GM19099 (cell line): Measurements from ENCODE around the gene DENND1A.

Experiments
- POLR2A ChIP-seq: IDR thresholded peaks from 3 replicates; pipeline ENCODE4 v1.6.1; 2011; ENCODE audit warnings: low read depth; ENCODE audit not compliant: insufficient read length; ENCODE audit errors: extremely low read depth

DENND1A gene

DNA sequence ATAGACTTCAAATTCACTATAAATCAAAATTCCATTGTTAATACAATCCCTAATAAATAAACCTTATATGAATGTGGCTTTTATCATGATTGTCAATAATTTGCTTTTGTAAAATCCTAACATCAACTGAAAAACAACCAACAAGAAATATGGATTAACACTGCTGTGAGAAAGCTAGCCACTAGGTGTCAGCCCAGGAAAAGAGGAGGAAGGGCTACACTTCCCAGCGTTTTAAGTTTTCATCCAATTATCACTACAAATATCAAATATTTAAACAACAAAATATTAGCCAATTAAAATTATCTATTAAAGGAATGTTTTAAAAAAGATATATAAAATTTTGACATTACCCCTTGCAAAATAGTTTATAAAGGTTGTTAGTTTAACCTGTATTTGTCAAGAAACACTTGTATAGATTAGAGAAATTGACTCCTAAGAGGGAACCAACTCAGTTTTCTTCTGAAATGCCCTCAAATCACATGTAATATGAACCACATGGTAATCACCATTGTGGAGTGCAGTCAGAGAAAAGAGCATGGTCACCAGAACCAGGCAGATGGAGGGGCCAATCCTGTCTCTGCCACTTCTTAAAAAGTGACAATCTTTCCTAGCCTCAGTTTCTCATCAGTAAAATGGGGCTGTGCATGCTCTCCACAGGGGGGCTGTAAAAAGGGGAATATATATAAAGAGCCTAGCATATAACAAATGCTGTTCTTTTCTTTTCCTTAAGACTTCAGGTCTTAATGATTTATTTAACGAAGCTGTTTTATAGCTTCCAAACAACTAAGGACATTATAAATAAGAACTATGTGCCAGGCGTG, 385.7 kb downstream of the DENND1A start:
- no peak for TF ChIP-seq POLR2A

DNA sequence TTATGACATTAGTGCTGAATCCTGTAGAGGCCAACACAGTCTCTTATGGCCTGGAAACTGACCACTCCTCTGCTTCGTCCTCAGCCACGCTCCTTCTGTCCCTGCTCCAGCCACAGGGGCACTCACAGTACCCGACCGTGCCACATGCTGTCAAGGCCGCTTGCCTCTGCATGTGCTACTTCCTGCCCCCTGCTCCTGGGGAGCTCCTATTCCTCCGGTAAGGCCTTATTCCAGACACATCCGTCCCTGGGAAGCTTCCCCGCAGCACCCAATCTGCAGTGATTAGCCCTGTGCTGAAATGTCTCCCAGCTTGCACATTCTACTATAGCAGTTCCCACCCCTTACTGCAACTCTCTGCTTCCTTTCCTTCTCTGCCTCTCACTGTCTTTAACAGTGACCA, 386.4 kb downstream of the DENND1A start:
- TF ChIP-seq POLR2A = no peak

DNA sequence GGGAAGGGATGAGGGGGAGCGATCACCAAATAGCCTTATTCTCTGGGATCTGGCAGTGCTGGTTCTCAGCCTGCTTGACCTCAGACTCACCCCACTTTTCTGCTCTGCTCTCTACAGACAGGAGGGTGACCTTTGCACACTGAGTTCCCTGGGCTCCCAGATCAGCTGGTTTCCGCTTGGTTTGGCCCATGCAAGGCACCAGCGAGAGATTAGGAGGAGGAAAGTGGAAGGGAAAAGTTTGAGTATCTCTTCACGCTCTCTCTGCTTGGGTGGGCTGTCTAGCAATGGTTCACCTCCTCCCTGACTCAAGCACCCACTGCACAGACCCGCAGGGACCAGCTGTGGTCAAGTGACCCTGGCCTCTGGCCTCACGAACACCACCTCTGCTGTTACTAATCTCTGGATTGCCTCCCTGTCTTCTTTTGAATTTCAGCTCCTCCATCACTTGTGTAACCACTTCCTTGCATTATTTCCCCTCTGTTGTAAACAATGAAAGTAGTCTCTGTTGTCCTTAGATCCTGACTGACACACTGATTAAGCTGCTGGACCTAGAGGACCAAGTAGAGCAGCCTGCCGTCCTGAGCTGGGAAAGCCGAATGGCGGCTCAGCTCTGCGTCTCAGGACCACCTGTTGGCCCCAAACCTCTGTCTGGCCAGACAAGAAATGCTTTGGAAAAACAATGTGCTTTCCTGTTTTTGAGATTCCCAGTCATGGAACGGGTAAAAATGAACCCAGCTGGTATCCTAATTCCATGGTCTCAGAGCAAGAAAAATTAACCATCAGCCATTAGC, 387.3 kb downstream of the DENND1A start:
- TF ChIP-seq POLR2A = no peak

DNA sequence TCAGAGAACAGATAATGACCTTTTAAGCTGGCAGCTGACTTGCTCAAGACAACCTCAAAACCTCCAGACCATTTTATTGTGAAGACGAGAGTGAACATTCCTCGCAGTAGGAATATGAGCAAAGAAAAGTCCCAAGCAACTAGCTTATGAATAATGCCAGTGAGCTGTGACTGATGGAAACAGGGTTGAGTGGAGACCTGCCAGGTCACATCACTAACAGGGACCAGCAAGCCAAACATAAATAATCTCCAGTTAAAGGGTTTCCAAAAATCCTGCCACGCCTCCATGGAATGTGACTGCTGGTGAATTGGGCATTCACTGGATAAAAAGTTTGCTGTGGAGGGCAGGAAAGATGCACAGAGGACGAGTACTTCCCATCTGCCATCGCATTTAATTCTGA, 388.5 kb downstream of the DENND1A start:
- TF ChIP-seq POLR2A = no peak

DNA sequence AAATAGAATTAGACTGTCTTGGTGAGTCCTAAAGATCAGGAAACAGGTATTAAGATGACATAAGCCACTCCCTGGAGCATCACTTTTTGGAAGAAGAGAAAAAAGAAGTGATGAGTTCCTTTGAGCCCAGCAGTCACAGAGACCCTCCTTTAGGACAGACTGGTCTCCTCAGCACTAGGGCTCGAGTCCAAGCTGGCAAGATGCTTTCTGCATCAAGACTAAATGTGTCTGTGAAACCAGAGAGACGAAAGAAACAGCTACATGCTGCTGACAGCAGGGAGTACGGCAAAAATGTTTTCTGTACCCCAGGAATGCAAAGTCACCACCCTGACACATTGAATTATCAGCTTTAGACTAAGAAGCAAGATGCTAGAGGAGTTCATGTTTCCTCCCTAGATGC, 389.5 kb downstream of the DENND1A start:
- no peak for TF ChIP-seq POLR2A

DNA sequence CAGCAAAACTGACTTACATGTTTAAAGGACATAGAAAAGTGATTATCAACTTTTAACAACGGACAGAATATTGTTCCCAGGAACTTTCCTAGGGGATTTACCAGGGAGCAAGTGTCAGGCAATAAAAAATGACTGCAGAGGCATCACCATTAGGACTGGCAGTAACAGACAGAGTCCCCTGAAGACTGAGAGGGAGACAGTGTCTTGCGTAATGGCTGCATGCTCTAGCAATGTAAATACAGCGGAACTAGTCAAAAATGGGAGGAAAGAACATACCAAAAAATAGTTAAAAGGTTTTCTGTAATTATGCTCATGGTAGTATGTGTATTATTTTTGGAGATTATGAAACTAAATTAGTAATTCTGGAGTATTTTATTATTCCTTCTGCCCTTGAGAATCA, 392.1 kb downstream of the DENND1A start:
- no peak for TF ChIP-seq POLR2A

DNA sequence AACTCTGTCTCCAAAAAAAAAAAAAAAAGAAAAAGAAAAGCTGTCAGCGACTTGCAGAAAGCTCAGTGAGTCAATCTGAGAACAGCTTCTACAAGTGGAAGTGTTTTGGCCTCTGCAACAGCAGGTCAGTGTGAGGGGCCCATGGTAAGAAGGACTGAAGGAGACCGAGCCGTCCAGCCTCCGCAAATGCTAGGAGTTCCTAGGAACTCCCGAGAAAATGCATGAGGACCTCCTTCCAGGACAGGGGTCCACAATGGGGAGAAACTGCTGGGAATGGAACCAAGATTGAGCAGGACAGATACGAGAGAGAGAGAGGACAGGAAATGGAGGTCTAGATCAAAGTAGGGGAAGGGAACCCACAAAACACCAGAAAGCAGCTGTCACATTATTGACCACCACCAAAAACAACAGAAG, 393.5 kb downstream of the DENND1A start:
- no peak for TF ChIP-seq POLR2A

DNA sequence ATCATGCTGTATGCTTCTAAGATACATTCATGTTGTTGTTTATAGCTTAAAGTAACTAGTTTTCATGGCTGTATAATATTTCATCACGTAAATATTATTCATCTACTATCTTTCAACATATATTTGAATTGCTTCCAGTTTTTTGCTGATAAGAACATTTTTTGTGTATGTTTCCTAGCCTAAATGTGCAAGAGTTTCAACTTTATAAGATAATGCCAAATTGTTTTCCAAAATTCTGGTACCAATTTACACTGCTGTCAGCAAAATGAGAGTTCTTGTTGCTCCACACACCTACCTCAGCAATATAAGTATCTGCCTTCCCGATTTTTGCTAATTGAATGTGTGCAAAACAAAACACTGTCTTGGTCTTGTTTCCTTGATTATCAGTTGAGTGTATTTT, 395.6 kb downstream of the DENND1A start:
- TF ChIP-seq POLR2A = no peak

DNA sequence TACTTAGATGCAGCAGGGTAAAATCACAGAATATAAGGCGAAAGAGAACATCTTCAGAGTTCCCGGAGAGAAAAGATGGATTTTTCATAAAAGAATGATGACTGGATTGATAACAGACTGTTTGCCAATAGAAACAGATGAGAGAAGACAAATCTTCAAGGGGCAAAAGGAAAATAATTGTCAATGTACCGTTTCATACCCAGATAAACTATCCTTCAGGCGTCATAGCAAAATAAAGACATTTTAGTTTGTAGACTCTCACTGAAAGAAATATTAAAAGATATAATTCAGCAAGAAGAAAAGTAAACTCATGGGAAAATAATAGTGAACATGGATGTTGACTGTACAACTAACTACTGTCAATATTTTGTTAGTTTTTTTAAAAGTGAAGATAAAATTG, 399.7 kb downstream of the DENND1A start:
- TF ChIP-seq POLR2A = no peak

DNA sequence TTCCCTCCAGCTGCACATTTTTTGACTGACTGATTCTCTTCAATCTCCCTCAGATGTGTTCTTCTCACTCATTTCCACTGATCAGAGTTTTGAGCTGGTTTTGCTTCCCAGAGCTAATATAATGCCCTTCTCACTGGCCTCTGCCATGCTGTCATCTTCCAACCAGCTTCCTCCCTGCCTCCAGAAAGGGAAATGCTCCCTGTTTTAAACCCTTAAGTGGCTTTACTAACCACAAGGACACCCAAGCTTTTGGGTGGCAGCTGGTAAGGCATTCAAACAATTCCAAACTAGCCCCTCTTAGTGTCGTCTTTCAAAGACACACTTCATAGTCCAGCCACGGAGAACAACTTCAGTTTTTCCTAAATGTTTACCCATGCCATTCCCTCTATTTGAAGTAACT, 401.4 kb downstream of the DENND1A start:
- no peak for TF ChIP-seq POLR2A

DNA sequence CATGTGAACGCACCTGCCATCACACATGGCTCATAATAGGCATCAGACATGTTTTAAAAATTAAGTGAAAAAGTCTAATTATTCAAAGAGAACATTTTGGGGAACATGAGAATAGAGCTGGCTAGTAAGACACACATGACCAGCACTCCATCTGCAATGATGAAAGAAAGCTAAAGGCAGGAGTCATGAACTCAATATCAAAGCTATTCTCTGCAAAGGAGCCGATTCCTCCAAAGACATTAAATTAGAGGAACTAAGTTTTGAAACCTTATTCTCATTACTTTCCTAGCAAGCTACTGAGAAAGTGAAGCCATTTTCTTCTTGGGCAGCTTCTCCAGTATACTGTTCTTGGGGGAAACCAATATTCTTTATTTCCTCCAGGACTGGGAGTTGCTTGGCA, 401.9 kb downstream of the DENND1A start:
- no peak for TF ChIP-seq POLR2A

DNA sequence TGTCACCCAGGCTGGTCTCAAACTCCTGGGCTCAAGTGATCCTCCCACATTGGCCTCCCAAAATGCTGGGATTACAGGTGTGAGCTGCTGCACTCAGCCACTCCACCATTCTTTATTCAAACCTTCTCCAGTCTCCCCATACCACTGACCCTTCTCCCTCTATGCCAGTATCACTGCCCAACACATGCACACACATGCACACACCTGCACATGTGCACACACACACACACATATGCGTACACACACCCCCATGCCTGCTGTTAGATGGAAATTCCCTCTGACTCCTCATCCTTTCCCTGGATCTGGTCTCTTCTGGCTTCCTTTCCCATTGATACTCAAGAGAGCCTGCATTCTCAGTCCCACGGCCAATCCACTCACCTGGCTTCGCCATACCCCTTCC, 404.0 kb downstream of the DENND1A start:
- TF ChIP-seq POLR2A = no peak

DNA sequence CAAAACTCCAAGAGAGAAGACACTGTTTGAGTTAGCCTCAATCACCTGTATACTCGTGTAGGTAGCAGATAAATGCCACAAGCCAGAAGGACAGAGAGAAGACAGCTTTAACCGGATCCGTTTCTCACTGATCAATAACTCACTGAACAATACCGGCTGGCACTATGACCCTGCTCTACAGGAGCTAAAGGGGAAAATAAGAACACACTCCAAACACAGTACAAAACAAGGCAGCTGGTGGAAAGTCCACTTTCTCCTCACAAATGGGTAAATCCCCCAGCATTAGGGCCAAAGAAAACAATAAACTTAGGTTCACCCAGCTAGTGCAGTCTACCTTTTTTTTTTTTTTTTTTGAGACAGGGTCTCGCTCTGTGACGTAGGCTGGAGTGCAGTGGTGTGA, 404.5 kb downstream of the DENND1A start:
- TF ChIP-seq POLR2A = no peak

DNA sequence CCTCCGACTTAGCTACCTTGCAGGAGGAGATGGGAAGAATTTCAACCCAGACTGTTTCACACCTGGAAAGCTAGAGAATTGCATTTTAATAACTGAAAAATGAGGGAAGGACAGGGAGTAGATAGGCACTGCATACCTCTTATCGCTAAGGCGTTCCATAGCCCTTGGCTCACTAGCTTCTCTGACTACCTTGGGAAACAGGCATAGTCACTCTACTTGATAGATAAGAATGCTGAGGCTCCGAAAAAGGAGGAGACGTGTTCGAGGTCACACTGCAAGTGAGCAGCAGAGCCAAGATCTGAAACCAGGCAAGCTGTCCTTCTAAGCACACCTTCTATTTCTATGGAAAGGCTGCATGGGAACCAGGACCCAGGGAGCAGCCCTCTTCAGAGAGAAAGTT, 405.1 kb downstream of the DENND1A start:
- no peak for TF ChIP-seq POLR2A

DNA sequence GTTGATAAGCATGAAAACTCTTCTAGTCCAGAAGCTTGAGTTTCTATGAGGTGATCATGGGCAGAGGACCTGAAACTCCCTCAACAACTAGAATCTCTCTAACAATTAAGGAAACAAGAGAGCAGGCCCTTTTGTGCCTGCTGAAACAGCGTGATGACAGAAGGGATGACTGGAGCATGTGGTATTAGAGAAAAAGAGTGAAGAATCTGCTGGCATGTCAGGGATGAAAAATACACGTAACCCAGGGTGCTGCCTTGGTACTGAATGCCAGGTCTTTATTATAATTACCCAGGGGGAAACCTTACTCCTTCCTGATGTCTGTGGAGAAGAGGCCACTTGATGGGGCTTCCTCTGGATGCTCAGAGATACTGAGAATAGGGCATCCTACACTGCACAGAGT, 406.1 kb downstream of the DENND1A start:
- no peak for TF ChIP-seq POLR2A

DNA sequence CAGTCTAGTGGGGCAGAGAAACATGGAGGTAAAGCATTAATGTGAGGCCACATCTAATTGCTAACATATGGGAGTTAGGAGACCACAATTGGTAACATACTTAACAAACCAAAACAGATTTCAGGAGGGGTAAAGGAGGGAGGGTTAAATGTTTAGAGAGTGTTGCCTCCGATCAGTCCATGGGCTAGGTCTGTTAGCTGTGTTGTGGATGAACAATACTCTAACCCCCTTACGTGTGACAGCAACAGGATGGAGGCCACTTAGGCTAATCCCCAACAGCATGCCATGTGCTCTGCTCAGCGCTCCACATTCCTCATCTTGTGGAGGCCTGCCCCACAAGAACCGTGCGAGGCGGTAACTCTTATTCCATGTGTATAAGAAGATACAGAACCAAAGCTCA, 406.9 kb downstream of the DENND1A start:
- TF ChIP-seq POLR2A = no peak
